Right lung (tissue), 5 donors: ENCODE measurements around the gene LZTFL1. TPM values are rescaled to one million over a fixed set of nuclear protein-coding genes. Genes with fewer than 3 reads are reported as not detected.

Source experiments
- DNase-seq, 2 donors: peaks; one replicate each; pipeline ENCODE4 v3.0.0-alpha.2; 2013
- polyA plus RNA-seq, 5 donors: library from polyadenylated mRNA; unstranded; fragments of 120-200 nt; gene quantifications; one replicate each; pipeline versions ENCODE4 v1.2.1 to v1.2.3, GENCODE V29; 2013; ENCODE audit warnings: inconsistent platforms in 1 of 5, low replicate concordance in 1 of 5; ENCODE audit not compliant: insufficient read length in 5 of 5, insufficient read depth in 1 of 5

Gene LZTFL1
- polyA plus RNA-seq, 5 donors = 39.1 to 69.8 (median 58.7) TPM

- DNase-seq = no peak
These were observed 52.6 kb downstream of the LZTFL1 start for GRCh38 chr3:45789235-45789812.

GRCh38 chr3:45787551-45787950, 54.4 kb downstream of the LZTFL1 start:
- no peak for DNase-seq

GRCh38 chr3:45786801-45787495, 55.0 kb downstream of the LZTFL1 start:
- no peak for DNase-seq

- no peak for DNase-seq
These were observed 56.2 kb downstream of the LZTFL1 start for GRCh38 chr3:45785605-45786150.

DNA sequence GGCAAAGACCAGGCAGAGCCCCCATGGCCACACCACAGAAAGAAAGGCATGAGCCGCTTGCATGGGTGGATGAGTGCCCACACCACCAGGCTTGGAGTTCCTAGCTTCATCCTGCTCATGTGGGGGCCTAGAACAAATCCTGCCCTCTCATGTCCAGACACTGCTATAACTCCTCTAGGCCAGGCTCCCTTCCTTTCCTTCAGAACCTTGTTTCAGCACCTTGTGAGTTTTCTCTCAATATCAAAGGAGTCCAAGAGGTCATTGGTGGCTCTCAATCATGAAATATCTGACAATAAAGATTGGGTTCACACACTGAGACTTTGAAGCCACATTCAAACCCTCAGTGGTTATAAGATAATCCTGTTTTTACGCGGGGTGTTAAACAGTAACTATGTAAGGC, 58.3 kb downstream of the LZTFL1 start:
- DNase-seq = no peak

- no peak for DNase-seq
These were observed 59.5 kb downstream of the LZTFL1 start for GRCh38 chr3:45782381-45782780.

- DNase-seq = no peak
These were observed 60.1 kb downstream of the LZTFL1 start for GRCh38 chr3:45781841-45782240.

DNA sequence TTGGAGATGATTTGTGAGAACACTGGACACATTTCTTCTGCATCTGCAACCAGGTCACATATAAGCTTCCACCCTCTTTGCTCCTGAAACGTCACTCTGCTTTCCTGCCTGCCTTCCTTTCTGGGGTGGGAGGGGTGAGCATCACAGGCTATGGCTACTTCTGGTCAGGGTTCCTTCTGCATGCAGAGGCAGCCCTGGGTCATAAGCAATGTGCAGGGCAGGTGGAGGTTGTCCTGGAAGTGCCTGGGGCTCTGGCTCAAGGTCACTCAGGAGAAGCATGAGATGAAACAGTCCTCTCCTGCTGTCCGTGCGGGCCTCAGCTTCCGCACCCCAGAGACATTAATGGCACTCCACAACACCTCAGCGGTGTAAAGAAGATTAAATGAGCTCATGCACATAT, 60.6 kb downstream of the LZTFL1 start:
- DNase-seq = no peak

DNA sequence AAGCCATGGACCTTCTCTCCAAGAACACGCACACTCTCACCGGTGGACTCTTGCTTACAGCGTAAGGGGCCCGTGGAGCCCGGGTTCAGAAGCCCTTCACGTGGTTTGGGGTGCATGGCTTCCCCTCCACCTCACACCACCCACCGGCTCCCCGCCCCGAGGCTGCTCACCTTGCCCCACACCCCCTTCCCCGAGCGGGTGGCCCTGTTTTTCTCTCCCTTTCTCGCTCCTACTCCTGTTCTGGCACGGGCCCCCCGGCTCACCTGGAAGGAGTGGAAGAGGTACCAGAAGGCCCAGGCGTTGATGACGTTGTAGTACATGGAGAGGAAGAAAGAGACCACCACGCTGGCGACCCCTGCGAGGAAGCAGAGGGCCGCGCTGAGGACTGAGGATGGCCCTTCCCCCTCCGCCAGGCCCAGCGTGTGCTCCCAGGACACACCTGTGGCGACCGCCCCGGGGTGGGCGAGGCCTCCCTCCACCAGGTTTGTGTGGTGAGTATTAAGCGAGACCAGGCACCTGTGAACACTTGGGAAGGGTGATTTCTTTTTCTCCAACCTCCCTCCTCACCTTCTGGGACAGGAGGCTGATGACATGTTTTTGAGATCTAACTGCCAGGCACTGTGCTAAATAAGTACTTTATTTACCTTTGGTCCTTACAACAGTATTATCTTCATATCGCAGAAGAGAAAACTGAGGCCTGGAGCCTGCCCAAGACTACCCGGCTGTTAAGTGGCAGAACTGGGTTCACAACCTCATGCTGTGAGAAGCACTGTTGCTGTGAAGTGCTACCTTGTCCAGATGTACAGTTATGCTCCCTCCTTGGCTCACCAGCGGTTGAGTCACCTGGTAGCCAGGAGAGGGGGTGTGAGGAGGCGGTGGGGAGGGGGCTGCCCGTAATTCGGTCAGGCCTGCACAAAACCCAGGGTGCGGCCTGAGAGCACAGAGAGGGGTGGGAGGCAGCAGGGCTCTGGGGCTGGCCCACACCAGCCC, 61.9 kb downstream of the LZTFL1 start:
- DNase-seq = no peak

DNA sequence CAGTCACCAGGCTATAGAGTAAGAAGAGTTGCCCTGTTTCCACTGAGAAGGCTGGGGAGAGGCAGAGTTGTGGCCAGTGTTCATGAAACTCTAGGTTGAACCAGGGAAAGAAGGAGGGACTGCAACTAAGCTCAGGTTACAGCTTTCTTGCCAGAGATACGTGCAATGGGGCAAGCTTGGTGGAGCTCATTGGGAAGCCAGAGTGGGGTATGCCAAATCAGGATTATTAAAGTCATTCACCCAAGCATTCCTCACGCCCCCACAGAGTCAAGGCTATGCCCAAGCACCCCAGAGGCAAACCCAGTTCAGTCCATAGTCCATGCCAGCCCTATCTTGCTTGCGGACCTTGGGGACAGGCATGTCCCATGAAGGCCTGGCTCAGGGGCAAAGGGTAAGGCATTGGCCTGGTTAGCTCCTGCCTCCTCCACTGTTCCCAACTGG, 63.1 kb downstream of the LZTFL1 start:
- DNase-seq = no peak

DNA sequence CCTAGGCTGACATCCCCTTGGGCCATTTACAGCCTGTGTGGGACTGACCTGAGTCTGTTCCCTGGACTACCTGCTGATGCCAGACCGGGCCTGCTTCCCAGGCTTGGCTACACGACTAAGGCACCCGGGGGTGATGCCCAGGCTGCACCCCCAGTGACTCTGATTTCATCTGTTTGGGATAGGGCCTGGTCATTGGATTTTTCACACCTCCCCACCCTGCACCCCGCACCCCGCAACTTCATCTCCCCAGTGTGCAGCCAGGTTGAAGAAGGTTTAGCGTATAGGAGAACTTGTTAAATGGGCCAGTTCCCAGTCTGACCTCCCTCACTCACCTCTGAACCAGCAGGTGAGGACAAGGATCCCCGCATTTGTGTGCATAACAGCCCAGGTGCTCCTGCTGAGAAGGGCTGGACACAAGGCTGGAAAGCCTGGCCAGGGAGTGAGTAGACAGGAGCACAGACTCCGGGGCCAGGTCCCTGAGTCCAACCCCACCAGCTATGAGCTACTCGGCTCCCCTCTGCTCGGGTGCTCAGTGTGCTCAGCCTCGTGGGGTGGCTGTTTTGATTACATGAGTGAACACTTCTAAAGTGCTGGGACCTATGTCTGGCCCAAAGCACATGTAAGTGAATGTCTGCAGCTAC, 64.1 kb downstream of the LZTFL1 start:
- no peak for DNase-seq

- no peak for DNase-seq
These were observed 64.7 kb downstream of the LZTFL1 start for GRCh38 chr3:45777111-45777745.

DNA sequence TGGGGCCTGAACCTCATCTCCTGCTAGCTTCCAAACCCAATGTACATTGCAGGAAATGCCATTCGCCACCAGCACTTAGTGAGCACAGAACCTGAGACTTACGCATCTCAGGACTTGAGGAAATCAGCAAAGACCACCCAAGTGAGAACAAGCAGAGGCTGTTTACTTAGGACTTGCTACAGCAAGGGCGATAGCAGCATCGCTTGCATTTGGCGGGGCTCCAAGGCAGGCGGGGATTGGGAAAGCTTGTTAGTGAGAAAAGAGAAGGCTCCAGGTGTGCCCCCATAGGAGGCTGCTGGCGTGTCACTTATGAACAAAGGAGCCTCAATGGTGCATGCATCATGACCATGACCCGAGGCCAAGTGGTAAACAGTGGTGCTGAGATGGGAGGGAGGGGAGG, 65.3 kb downstream of the LZTFL1 start:
- DNase-seq = peak in 1 of 2 donors; percentile 42

GRCh38 chr3:45776301-45776595, 65.7 kb downstream of the LZTFL1 start:
- DNase-seq = no peak

DNA sequence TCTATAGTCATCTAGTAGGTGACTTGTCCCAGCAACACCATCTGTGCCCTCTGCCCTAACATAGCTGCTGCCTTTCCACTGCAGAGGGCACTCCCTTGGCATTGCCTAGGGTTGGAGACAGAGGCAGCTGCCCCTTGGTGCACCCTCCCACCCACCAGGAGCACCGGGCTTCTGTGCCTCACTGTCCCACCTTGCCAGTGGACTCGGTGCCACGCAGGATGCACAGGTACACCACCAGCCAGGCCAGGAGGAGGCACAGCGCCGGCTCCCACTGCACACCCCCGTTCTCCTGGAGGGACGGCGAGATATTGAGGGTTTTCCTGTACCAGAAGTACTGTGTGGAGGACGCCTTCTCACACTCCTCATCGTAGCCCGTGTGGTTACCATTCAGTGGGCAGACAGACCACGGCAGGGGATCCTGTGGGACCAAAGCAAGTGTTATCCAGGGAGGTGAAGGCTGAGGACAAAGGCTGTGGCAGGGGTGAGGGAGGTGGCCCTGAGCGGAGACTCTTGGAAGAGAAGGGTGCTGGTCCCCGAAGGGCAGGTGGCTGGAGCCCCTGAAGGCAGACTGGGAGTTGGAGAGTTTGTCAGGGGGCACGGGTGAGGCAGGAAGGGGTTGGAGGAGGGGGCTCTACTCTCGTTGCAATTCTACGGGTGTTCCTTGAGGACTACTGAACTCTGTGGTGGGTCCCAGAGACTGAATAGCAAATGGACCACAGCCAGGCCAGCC, 66.2 kb downstream of the LZTFL1 start:
- DNase-seq = no peak

DNA sequence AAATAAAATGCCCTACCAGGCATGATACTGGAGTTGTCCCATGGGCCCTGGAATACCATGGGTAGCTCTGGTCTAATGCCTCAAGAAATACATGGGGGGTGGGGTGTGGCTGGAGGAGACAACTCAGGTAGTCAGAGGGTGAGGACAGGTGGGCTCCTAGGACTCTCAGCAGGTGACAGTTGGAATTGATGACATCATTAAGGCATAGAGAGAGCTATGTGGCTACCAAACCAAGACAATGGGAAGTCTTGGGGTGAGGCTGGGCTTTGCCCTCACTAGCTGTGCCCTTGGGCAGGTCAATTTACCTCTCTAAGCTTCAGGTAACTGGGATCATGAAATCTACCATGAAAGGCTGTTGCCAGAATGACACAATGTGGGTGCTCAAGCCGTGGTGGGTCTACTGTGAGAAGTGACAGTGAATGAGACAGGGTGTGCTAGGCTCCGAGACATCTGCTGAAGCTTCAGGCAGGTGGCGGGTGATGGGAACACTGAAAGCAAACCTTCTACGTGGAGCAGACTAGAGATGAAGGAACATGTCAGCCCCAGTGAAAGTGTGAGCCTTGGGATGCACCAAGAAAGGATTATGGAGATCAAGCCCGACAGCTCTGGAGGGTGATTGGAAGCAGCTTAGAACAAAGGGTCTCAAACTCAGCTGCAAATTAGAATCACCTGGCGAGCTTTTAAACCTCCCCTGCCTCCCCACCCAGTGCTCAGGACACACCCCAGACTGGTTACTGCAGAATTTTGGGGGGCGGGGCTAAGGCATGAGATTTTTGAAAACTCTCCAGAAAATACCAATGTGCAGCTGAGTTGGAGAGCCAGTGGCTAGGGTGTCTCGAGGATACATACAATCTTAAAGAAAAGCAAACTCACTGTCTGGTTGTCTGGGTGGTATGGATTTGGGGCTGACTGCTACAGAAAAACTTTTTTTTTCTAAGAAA, 67.1 kb downstream of the LZTFL1 start:
- no peak for DNase-seq

GRCh38 chr3:45773714-45774449, 68.0 kb downstream of the LZTFL1 start:
- DNase-seq = no peak
